ENCODE data around the gene CENATAC.
"Not testable (repeated sequence)": the region's sequence is repeated elsewhere in the genome, so short reads cannot be mapped to it uniquely, and the experiment has no call there.

CENATAC gene

GRCh38 chr11:118997627-118998387 lies at the start of gene CENATAC:
TSS of gene CENATAC (plus strand) at chr11:118998138. CDS start at chr11:118998198, 60 bp downstream.
- Histone ChIP-seq H2AFZ (peak within 1 kb of the TSS; percentile 91), H3K27me3 (ENCODE audit: control insufficient read depth, insufficient read depth, low read length) (no peaks in the 10 kb centered on the region), H3K79me2 (no peaks in the 10 kb centered on the region), H3K36me3 (ENCODE audit: control insufficient read depth, insufficient read depth, low read length) (no peaks in the 10 kb centered on the region), H3K4me3 (ENCODE audit: low read depth, low read length) (peak within 1 kb of the TSS; percentile 68), H3K9me3 (ENCODE audit: control insufficient read depth, low read length) (no peaks in the 10 kb centered on the region), H3K9ac (no peak within 1 kb of the TSS), H3K4me1 (no peaks in the 10 kb centered on the region), H3K27ac (peak within 1 kb of the TSS; percentile 60), H3K4me2 (ENCODE audit: low read length) (peak within 1 kb of the TSS; percentile 91)
- peak; percentile 11 for TF ChIP-seq CTCF (IDR thresholded peaks at IDR 0.05)

- no peaks in the 10 kb centered on the region for H3K27me3 ChIP-seq (ENCODE audit: control insufficient read depth, insufficient read depth, low read length)
- H3K4me2 ChIP-seq (ENCODE audit: low read length), result no peak overlapping the region
- H3K4me3 ChIP-seq (ENCODE audit: low read depth, low read length), result no peak overlapping the region
- no peaks in the 10 kb centered on the region for H3K4me1 ChIP-seq
- no peak overlapping the region for H3K27ac ChIP-seq
- no peak overlapping the region for H2AFZ ChIP-seq
- no peaks in the 10 kb centered on the region for H3K36me3 ChIP-seq (ENCODE audit: control insufficient read depth, insufficient read depth, low read length)
- no peak overlapping the region for H3K9ac ChIP-seq
- no peak for TF ChIP-seq CTCF (IDR thresholded peaks at IDR 0.05)
- H3K9me3 ChIP-seq (ENCODE audit: control insufficient read depth, low read length), result no peaks in the 10 kb centered on the region
- H3K79me2 ChIP-seq, result no peaks in the 10 kb centered on the region
These were observed 44.7 kb upstream of the CENATAC start for GRCh38 chr11:118953265-118953664.

GRCh38 chr11:118953976-118954375 lies 44.0 kb upstream of the CENATAC start:
- not testable (repeated sequence) for H3K79me2 ChIP-seq; H3K27ac ChIP-seq; H3K27me3 ChIP-seq (ENCODE audit: control insufficient read depth, insufficient read depth, low read length); H3K4me1 ChIP-seq; H3K4me3 ChIP-seq (ENCODE audit: low read depth, low read length); H3K9me3 ChIP-seq (ENCODE audit: control insufficient read depth, low read length); H3K4me2 ChIP-seq (ENCODE audit: low read length); H3K9ac ChIP-seq; H3K36me3 ChIP-seq (ENCODE audit: control insufficient read depth, insufficient read depth, low read length); H2AFZ ChIP-seq

GRCh38 chr11:118956094-118956846 lies 41.7 kb upstream of the CENATAC start, which contains the start of gene UPK2:
TSS of gene UPK2 (plus strand) at chr11:118956298. CDS start at chr11:118956351, 53 bp downstream.
- H2AFZ ChIP-seq, result no peak within 1 kb of the TSS
- H3K36me3 ChIP-seq (ENCODE audit: control insufficient read depth, insufficient read depth, low read length), result no peaks in the 10 kb centered on the region
- no peaks in the 10 kb centered on the region for H3K9me3 ChIP-seq (ENCODE audit: control insufficient read depth, low read length)
- H3K4me2 ChIP-seq (ENCODE audit: low read length), result no peak within 1 kb of the TSS
- H3K79me2 ChIP-seq, result no peaks in the 10 kb centered on the region
- H3K27ac ChIP-seq, result no peak within 1 kb of the TSS
- no peaks in the 10 kb centered on the region for H3K4me1 ChIP-seq
- peak; percentile 81 for TF ChIP-seq CTCF (IDR thresholded peaks at IDR 0.05)
- no peaks in the 10 kb centered on the region for H3K27me3 ChIP-seq (ENCODE audit: control insufficient read depth, insufficient read depth, low read length)
- no peak within 1 kb of the TSS for H3K4me3 ChIP-seq (ENCODE audit: low read depth, low read length)
- H3K9ac ChIP-seq, result no peak within 1 kb of the TSS

- Histone ChIP-seq H3K36me3 (ENCODE audit: control insufficient read depth, insufficient read depth, low read length) (no peaks in the 10 kb centered on the region), H3K79me2 (no peaks in the 10 kb centered on the region), H3K27me3 (ENCODE audit: control insufficient read depth, insufficient read depth, low read length) (no peaks in the 10 kb centered on the region), H3K4me1 (no peaks in the 10 kb centered on the region), H3K27ac (no peak overlapping the region), H3K4me3 (ENCODE audit: low read depth, low read length) (no peak overlapping the region), H3K4me2 (ENCODE audit: low read length) (no peak overlapping the region), H3K9me3 (ENCODE audit: control insufficient read depth, low read length) (no peaks in the 10 kb centered on the region), H2AFZ (no peak overlapping the region), H3K9ac (no peak overlapping the region)
- no peak for TF ChIP-seq CTCF (IDR thresholded peaks at IDR 0.05)
These were observed 41.0 kb upstream of the CENATAC start for GRCh38 chr11:118956847-118957469.

Data from parathyroid adenoma (tissue), 2 donors.